Measurements from ENCODE around the gene ZNF785.
"Not testable (repeated sequence)": the region's sequence is repeated elsewhere in the genome, so short reads cannot be mapped to it uniquely, and the experiment has no call there.

ZNF785 gene

DNA sequence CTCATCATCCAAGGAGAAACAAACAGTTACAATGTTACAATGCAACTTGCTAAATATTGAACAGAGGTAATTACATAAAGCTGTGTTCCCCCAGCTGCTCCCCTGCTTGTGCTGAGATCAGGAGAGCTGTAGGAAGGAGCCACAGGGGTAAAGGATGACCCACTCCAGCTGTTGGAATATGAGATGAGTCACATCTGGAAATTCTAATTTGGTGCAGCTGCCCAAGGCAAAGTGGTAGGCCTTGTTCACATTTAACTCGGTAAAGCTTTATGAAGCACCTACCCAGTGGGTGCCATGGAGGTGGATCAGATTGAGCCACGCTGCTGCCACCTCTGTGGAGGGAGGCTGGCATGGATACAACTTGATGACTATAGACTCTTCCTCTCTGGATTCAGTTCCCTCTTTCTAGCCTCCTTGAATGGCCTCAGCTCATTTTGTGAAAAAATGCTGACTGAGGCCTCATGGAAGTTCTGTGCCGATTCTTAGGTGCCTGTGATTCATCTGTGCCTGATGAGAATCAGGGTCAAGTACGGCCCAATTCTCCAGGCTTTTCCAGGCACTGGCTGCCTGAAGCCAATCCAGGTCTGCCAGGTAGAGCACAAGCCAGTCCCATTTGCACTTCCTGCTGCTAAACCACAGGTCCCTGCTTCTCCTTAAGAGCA, 17.2 kb upstream of the ZNF785 start:
- no peak for DNase-seq

DNA sequence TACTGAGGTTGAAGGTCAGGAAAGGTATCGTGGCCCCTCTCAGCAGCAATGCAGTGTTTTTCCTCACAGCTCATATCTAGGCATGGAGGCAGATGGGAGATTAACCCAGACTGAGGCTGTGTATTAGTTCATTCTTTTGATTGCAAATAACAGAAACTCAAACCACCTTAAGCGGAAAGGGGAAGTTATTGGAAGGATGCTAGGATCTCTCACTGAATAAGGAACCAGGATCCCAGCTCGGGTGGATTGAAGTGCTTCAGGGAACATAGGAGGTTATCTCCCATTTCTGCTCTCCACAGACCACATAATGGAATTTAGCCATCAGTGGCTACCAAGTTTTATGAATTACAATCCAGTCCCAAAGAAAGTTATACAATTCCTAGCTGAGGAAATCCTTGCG, 16.5 kb upstream of the ZNF785 start:
- no peak for DNase-seq

DNA sequence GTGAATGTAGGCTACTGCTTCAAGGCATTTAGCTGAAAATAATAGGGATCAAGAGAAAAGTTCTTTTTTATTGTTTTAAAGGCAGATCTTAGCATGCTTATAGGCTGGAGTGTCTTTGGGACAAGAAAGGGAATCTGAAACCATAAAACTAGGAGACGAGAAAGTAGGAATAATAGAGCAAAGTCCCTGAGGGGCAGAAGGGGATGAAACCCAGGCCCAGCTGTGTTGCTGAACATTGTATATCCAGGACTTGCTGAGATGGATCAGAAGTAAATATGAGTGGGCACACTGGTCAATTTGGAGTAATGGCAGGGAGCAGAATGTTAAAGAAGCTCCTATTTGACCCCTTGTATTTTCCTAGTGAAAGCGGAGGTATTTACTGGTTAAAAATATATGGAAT, 15.4 kb upstream of the ZNF785 start:
- no peak for DNase-seq

DNA sequence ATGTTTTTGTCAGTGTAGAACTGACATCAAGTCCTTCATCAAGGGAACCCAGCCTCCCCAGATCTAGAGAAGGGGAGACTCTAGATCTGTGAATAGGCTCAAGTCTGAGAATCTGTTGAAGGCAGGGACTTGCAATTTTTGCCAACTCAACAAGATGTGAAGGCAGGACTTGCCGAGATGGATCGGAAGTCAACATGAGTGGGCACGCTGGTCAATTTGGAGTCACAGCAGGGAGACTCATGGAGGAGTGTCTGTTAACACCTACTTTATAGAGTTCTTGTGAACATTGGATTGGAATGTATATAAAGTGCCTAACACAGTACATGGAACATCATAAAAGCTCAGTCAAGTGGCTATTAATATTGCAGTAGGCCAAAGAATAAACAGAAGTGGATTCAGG, 14.7 kb upstream of the ZNF785 start:
- no peak for DNase-seq

DNA sequence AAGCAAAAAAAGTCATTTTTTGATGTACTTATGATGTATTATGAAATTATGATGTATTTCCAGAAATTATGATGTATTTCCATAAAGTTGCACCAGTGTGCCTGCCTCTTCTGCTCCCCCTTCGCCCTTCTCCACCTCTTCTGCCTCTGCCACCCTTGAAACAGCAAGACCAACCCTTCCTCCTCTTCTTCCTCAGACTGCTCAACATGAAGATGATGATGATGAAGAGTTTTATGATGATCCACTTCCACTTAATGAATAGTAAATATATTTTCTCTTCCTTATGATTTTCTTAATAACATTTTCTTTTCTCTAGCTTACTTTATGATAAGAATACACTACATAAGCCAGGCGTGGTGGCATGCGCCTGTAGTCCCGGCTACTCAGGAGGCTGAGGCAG, 7.4 kb upstream of the ZNF785 start:
- no peak for DNase-seq

DNA sequence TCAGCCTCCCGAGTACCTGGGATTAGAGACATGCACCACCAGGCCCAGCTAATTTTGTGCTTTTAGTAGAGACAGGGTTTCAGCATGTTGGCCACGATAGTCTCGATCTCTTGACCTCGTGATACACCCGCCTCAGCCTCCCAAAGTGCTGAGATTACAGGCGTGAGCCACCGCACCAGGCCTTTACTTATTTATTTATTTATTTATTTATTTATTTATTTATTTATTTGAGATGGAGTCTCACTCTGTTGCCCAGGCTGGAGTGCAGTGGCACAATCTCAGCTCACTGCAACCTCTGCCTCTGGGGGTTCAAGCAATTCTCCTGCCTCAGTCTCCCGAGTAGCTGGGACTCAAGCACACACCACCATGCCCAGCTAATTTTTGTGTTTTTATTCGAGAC, 5.4 kb upstream of the ZNF785 start:
- not testable (repeated sequence) for DNase-seq

DNA sequence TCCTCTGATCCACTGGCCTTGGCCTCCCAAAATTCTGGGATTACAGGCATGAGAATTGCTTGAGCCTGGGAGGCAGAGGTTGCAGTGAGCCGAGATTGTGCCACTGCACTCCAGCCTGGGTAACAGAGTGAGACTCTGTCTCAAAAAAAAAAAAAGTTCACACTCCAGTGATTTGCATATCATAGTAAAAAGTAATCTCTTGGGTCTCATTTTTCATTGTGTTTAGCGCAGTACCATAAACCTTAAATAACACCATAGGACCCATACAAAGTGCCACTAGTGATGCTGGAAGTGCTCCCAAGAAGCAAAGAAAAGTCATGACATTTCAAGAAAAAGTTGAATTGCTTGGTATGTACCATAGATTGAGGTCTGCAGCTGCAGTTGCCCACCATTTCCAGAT, 4.1 kb upstream of the ZNF785 start:
- not testable (repeated sequence) for DNase-seq

DNA sequence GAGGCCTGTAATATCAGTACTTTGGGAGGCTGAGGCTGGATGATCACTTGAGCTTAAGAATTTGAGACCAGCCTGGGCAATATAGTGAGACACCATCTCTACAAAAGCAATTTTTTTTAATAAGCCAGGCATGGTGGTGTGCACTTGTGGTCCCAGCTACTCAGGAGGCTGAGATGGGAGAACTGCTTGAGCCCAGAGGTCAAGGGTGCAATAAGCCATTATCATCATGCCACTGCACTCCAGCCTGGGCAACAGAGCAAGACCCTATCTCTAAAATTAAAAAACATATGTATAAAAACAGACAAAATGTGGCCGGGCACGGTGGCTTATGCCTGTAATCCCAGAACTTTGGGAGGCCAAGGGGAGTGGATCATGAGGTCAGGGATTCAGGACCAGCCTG, 3.2 kb upstream of the ZNF785 start:
- no peak for DNase-seq

DNA sequence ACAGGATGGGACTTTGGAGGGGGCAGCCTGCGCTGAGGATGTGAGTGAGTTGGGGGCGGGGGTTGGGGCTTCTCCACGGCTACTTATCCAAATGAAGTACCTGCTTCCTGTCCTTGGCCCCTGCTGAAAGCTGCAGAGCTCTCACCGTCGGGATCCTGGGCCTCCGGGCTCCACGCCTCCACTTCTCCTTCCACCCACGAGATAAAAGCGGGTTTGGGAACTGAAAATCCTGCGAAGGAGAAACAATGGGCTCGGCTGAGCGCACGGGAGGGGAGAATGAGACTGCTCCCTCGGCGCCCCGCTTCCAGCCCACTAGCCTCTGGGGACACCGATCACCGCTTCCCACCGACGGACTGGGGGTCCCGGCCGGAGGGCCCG, 486 bp downstream of the ZNF785 start:
- peak; percentile 9 for DNase-seq

DNA sequence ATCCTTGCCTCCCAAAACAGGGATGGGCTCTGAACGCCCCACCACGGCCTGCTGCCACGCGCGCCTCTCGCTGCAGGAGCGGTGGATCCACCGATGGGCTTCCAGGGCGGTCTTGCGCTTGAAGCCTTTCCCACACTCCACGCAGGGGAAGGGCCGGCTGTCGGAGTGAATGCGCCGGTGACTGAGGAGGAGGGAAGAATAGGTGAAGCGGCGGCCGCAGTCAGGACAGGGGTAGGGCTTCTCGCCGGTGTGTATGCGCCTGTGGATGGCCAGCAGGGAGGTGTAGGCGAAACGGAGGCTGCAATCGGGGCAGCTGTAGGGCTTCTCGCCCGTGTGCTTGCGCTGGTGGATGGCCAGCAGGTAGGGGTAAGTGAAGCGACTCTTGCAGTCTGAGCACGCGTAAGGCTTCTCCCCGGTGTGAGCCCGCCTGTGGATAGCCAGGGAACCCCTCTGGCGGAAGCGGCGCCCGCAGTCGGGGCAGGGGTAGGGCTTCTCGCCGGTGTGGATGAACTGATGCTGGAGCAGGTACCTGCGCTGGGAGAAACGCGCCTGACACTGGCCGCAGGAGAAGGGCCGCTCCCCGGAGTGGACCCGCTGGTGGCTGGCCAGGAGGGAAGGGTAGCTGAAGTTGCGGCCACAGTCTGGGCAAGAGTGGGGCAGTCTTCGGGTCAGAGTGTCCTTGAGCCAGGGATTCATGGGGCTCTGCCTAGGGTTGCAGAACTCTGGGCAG, 2.7 kb downstream of the ZNF785 start:
- DNase-seq, result no peak

DNA sequence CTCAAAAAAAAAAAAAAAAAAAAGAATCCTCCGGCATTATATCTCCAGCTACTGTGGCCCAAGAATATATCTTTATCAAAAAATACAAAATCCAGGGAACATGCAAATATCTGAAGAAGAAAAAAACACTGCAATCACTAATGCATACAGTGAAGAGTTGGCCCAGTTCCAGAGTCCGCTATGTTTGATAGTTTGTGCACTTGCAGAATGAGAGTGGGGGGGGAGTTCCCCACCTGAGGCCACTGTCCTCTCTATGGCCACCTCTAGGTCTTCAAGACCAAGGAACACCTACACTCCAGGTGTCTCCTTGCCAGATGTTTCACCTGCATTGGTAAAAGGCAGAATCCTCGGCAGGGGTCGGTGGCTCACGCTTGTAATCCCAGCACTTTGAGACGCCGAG, 4.0 kb downstream of the ZNF785 start:
- no peak for DNase-seq

DNA sequence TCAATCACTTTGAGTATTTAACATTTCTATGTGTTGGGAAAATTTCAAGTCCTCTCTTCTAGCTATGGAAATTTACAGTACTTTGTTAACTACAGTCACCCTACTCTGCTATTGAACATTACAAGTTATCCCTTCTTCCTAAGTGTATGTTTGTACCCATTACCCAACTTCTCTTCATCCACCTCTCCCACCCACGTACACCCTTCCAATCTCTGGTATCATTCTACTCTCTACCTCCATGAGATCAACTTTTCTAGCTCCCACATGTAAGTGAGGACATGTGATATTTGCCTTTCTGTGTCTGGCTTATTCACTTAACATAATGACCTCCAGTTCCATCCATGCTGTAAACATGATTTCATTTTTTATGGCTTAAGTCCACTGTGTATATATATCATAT, 10.8 kb downstream of the ZNF785 start:
- no peak for DNase-seq

DNA sequence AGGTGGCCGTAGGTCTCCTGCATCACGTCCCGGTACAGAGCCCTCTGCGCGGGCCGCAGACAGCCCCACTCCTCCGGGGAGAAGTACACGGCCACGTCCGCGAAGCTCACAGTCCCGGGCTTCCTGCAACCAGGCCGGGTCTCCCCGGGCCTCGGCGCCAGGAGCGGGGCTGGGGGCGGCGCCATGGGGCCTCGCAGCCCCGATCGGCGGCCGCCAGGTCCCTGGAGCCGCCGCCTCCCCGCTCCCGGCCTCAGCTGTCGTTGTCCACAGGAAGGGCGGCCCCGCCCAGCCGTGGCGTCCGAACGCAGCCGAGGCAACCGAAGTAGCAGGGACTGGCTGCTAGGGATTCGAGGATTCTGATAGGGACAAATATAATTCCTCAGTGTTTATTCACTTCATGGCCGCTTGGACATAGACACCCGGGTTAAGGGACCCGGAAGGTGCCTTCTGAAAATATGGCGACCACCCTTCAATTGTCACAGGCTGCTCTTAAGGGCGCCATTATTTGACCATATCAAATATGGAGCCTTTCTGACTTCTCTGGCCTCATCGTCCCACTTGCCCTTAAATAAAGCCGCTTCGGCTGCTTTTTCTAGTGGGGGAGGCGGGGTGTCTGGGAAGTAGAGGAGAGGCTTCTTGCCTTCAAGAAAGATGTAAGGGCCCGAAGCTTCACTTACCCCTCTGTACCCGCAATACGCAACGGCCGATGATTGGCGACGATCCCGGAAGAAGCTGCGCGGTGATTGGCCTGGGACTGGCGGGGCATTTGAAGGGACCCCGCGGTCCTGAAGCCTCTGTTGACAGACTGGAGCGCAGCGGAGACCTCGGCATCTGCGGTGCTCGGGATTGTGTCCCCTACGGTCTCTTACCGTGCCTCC, 13.8 kb downstream of the ZNF785 start, which contains the start of gene ZNF688:
TSS of gene ZNF688 (minus strand) at position 270 of the 878 bp plus-strand sequence. CDS start at position 185, 85 bp downstream.
- DNase-seq, result peak; percentile 98

DNA sequence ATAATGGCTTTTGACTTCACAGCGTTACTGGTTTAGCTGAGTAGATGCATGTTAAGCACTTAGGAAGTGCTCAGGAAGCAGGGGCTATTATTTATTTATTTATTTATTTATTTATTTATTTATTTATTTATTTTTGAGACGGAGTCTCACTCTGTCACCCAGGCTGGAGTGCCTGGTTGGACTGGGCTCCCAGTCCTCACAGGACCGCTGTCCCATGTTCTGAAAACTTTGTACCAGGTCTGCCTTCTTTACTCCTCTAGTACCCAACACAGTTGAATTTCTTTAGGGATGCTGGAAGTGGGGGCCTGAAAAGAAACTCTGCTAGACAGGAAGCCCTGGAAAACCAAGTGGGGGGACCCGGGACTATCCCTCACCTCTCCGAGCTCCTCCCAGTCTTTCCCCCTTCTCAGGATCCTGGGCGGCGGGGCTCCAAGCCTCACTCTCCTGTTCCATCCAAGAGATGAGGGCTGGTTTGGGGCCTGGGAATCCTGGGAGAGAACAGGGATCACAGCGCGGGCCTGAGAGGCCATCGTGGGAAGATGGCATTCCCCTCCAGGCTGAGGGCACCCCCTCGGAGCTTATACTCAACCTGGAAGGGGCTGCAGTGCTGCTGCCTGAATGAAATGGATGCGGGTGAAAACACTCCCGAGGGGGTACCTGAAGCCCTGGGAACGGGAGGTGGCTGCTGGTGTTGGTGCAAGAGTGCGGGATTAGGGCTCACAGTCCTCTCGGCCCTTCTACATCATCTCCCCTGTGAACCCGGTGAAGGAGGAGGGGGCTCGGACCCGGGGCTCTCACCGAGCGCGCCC, 14.7 kb downstream of the ZNF785 start:
- peak; percentile 19 for DNase-seq

DNA sequence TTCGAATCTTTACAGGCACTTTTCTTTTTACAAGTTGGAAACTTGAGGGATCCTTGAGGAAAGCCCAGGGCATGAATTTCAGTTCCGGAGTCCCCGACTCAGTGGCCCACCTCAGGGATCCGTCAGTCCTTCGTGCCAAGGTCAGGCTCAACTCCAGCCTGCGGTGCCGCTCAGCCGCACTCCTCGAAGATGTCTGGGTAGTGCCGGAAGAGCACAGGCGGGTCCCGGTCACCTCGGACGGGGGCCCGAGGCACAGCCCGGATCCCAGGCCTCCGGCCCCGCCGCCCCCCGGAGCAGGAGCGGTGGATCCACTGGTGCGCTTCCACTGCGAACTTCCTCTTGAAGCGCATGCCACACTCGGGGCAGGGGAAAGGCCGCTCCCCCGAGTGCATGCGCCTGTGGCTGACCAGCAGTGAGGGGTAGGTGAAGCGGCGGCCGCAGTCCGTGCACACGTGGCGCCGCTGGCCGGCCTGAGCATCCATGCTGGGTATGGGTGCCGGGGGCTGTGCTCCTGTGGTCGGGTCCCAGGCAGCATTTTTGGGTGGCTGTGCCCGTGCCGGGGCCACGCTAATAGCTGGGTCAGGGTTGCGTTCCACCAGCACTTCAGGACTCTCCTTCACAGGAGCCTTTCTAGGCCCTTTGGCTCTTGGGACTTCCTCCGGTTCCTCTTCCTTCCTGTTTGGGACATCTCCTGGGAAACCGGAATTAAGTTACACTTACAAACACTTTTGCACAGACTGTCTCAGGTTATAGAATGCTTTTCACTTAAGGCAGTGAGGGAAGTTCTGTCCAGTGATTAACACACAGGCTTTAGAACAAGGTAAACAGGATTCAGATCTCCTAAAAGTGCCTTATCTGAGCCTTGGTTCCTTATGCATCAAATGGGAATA, 15.5 kb downstream of the ZNF785 start:
- DNase-seq, result no peak

DNA sequence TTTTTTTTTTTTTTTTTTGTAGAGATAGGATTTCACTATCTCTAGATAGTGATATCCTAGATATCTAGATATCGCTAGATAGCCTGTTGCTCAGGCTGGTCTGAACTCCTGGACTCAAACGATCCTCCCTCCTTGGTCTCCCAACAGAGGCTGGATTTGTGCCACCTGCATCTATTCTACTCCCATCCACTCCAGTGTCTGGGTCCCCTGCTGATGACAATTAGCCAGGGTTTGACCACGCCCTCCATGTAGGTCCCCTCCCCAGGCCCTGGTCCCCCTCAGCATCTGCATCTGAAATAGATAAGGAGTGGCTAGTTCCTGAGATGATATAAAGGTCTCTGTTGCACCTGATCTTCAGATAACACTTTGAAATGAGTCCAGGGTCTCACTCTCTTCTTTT, 16.2 kb downstream of the ZNF785 start:
- no peak for DNase-seq

DNA sequence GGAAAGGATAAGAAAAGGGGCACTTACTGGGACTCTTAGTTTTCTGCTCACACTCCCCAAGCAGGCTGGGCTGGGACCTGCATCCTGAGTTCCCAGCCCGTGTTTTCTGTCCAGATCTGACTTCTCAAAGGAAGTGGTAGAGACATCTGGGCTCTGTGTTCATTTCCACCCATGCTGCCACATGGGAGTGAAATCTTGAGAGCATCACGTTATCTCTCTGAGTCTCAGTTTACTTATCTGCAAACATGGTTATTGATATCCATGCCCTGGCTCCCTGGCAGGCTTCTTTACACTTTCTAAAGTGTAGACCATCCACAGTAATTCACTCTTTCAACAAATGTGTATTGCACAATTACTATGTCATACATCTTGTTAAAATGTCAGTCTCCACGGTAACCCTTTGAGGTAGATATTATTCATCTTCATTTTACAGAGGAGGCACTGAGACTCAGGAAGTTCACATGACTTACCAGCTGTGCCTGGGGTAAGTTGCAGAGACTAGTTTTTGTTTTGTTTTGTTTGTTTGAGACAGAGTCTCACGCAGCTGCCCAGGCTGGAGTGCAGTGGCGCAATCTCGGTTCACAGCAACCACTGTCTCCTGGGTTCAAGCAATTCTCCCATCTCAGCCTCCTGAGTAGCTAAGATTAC, 17.4 kb downstream of the ZNF785 start:
- DNase-seq, result peak; percentile 56

DNA sequence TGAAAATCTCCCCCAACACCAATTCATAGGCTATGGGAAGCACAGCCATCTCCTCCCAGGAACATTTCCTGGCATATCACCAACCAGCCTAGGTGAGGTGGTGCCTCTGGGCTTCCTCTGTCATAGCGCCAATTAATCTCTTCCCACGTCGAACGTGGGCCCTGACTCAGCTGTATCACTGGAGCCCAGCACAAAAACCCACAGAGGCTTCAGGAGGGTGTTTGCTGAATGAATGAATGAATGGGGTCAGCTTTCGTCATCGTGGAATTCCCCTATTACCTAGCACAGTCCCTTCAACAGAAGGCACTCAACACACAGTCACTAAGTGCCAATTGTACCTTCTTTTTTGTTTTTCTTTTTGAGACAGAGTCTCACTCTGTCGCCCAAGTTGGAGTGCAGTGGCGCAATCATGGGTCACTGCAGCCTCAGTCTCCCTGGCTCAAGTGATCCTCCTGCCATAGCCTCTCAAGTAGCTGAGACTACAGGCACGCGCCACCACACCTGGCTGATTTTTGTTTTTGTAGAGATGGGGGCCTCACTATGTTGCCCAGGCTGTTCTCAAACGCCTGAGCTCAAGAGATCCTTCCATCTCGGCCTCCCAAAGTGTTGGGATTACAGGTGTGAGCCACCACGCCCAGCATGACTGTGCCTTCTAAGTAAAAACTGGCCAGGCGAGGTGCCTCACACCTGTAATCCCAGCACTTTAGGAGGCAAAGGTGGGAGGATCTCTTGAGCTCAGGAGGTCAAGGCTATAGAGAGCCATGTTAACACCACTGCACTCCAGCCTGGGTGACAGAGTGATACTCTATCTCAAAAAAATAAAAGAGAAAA, 18.1 kb downstream of the ZNF785 start:
- no peak for DNase-seq

DNA sequence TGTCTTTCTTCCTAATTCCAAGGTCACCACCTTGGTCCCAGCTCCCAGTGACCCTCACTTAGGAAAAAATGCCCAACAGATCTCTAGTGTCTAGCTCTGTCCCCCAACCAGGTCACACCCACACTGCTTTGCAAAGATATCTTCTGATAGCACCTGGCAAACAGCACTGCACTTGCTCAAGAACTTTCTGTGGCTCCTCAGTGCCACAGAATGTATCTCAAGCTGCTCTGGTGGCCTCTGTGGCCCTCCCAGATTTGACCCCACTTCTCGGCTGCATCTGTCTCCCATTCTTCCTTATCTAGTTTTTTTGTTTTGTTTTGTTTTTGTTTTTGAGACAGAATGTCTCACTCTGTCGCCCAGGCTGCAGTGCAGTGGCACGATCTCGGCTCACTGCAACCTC, 19.0 kb downstream of the ZNF785 start:
- DNase-seq, result no peak

DNA sequence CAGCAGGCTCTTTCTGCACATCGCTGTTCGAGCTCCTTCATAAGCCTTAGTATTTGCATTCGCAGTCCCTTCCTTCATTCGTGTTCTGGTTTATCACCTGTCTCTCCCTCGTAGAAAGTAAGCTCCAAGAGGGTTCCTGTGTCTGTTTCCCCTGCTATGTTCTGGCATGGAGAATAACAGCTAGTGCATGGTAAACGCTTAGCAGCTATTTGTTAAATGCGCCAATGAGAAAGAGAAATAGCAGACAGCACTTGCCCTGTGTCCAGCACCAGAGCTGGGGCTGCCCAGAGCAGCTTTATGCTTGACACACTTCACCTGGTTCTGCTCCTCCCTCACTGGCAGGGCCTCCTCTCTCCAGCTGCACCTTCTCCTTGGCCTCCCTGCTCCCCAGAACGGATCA, 19.5 kb downstream of the ZNF785 start:
- no peak for DNase-seq

Measured in fibroblast of skin of abdomen (primary cell).